ENCODE data around the gene WDR64. TPM values are rescaled to one million over a fixed set of nuclear protein-coding genes. Genes with fewer than 3 reads are reported as not detected.

WDR64 gene
- total and polyA plus RNA-seq, 2 donors = 0.04 TPM; not detected in 1

DNA sequence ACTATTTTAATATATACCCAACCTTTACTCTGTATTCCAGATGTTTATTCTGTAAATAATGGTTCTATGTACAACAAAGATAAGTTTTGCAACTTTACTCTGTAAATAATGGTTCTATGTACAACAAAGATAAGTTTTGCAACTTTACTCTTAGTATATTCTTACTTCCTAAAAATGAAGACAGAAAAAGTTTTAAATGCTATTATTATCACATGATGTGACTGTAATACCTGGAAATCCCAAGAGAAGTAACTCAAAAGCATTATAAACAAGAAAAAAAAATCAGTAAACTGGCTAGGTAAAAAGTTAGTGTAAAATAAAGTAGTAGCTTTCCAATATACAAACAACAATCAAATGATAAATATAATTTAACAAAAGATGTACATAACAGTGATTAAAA lies 177.4 kb downstream of the WDR64 start:
- DNase-seq (ENCODE audit: extremely low spot score) = no peak
- Histone ChIP-seq H3K4me3 (ENCODE audit: low read depth, low read length) (no peak overlapping the region), H3K4me1 (ENCODE audit: insufficient read depth) (no peaks in the 10 kb centered on the region), H3K27ac (ENCODE audit: low read depth) (no peak overlapping the region), H3K36me3 (ENCODE audit: insufficient read depth) (no peaks in the 10 kb centered on the region)

DNA sequence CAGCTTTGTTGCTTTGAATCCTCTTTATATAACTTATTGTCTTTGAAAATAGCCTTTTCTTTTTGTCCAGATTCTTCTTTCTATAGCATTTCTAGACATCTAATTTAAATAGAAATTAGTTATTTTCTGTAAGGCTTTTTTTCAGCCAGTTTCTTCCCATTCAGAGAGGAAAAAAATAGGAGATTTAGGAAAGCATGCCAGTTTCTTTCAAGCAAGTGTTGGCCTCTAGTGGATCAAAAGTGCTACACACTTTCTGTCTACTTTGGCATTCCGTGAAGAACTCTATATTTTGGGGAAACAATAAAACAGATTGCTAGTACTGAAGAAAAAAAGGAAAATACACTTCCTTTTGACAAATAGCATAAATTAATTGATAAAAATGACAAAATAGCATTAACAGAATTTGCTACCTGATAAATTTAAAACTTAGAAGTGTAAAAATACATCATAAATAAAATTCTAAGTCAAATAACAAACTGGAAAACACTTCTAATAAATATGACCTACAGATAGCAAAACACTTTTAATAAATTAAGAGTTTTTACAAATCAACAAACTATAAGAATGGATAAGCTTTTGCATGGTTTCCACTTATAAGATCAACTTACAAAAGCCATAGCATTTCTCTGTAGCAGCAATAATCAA lies 182.8 kb downstream of the WDR64 start:
- WGBS = 1% methylated on average over 1 of the region's 1 CpG
- Histone ChIP-seq H3K36me3 (ENCODE audit: insufficient read depth) (no peaks in the 10 kb centered on the region), H3K4me1 (ENCODE audit: insufficient read depth) (no peaks in the 10 kb centered on the region), H3K27ac (ENCODE audit: low read depth) (no peak overlapping the region), H3K4me3 (ENCODE audit: low read depth, low read length) (no peak overlapping the region)
- no peak for DNase-seq (ENCODE audit: extremely low spot score)

- no peak for DNase-seq (ENCODE audit: extremely low spot score)
- H3K4me3 ChIP-seq (ENCODE audit: low read depth, low read length) = no peak overlapping the region
- H3K36me3 ChIP-seq (ENCODE audit: insufficient read depth) = no peaks in the 10 kb centered on the region
- no peaks in the 10 kb centered on the region for H3K4me1 ChIP-seq (ENCODE audit: insufficient read depth)
- H3K27ac ChIP-seq (ENCODE audit: low read depth) = no peak overlapping the region
- WGBS = 55% methylated on average over 2 of the region's 2 CpGs
These were observed 184.9 kb downstream of the WDR64 start for GRCh38 chr1:241836941-241837340.

DNA sequence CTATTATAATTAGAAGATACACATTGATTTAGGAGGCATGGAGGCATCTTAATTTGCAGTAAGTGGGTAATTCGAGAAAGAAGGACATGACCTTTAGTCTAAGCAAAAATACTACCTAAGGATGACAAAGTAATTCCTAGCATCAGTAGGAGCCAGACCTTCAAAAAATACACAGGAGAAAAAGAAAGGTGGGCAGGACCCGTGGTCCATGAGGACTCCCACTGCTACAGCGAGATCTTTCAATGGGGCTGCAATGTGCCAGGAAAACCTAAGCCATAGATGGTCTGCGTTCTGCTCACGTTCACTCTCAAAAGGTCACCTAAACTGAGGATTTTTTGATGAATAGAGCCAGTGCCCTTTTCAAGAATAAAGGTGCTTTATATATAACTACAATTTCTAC lies 185.3 kb downstream of the WDR64 start:
- no peak for DNase-seq (ENCODE audit: extremely low spot score)
- no peaks in the 10 kb centered on the region for H3K4me1 ChIP-seq (ENCODE audit: insufficient read depth)
- no peak overlapping the region for H3K4me3 ChIP-seq (ENCODE audit: low read depth, low read length)
- no peak overlapping the region for H3K27ac ChIP-seq (ENCODE audit: low read depth)
- H3K36me3 ChIP-seq (ENCODE audit: insufficient read depth) = no peaks in the 10 kb centered on the region
- 77% methylated on average over 5 of the region's 5 CpGs for WGBS

DNA sequence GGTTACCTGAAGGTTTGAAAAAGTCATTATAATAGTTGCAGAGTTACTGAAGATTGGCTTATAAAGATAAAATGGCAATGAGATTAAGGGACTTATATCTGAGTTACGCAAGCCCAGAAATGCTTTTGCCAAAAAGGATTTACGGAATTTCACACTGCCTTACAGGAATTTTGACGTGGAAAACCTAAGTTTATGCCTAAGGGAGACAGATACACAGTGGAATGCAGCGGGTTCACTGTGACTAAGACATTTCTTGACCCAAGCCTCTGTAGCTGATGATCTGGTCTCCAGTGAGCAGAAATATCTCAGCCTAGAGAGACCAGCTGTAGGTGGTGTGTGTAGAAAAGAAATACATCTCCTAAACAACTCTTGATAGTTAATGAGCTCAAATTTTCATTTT lies 185.8 kb downstream of the WDR64 start:
- Histone ChIP-seq H3K27ac (ENCODE audit: low read depth) (no peak overlapping the region), H3K4me1 (ENCODE audit: insufficient read depth) (no peaks in the 10 kb centered on the region), H3K4me3 (ENCODE audit: low read depth, low read length) (no peak overlapping the region), H3K36me3 (ENCODE audit: insufficient read depth) (no peaks in the 10 kb centered on the region)
- 45% methylated on average over 4 of the region's 4 CpGs for WGBS
- no peak for DNase-seq (ENCODE audit: extremely low spot score)

- no peak for DNase-seq (ENCODE audit: extremely low spot score)
- Histone ChIP-seq H3K36me3 (ENCODE audit: insufficient read depth) (no peaks in the 10 kb centered on the region), H3K4me3 (ENCODE audit: low read depth, low read length) (no peak overlapping the region), H3K4me1 (ENCODE audit: insufficient read depth) (no peaks in the 10 kb centered on the region), H3K27ac (ENCODE audit: low read depth) (no peak overlapping the region)
- WGBS = 69% methylated on average over 5 of the region's 5 CpGs
These were observed 186.8 kb downstream of the WDR64 start for GRCh38 chr1:241838897-241839296.

- Histone ChIP-seq H3K4me3 (ENCODE audit: low read depth, low read length) (no peak overlapping the region), H3K4me1 (ENCODE audit: insufficient read depth) (no peaks in the 10 kb centered on the region), H3K36me3 (ENCODE audit: insufficient read depth) (no peaks in the 10 kb centered on the region), H3K27ac (ENCODE audit: low read depth) (no peak overlapping the region)
- WGBS = 90% methylated on average over 6 of the region's 6 CpGs
- no peak for DNase-seq (ENCODE audit: extremely low spot score)
These were observed 187.4 kb downstream of the WDR64 start for GRCh38 chr1:241839369-241839979.

DNA sequence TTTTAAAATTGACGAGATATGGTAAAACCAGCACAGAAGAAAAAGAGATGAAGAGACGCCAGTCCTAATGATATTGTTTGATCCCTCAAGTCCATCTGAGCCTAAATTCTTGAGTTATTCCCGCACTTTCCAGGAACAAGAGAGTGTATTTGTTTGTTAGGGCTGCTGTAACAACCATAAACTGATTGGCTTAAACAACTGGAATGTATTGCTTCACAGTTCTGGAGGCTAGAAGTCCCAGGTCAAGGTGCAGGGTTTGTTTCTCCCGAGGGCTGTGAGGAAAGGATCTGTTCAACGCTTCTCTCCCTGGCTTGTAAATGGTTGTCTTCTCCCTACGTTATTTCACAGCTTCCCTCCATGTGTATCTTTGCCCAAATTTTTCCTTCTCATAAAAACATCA lies 188.1 kb downstream of the WDR64 start:
- no peak for DNase-seq (ENCODE audit: extremely low spot score)
- Histone ChIP-seq H3K4me3 (ENCODE audit: low read depth, low read length) (no peak overlapping the region), H3K27ac (ENCODE audit: low read depth) (no peak overlapping the region), H3K4me1 (ENCODE audit: insufficient read depth) (no peaks in the 10 kb centered on the region), H3K36me3 (ENCODE audit: insufficient read depth) (no peaks in the 10 kb centered on the region)
- WGBS = 72% methylated on average over 6 of the region's 6 CpGs

- H3K27ac ChIP-seq (ENCODE audit: low read depth) = no peak overlapping the region
- no peak overlapping the region for H3K4me3 ChIP-seq (ENCODE audit: low read depth, low read length)
- 80% methylated on average over 3 of the region's 3 CpGs for WGBS
- H3K36me3 ChIP-seq (ENCODE audit: insufficient read depth) = no peaks in the 10 kb centered on the region
- no peak for DNase-seq (ENCODE audit: extremely low spot score)
- no peaks in the 10 kb centered on the region for H3K4me1 ChIP-seq (ENCODE audit: insufficient read depth)
These were observed 189.6 kb downstream of the WDR64 start for GRCh38 chr1:241841691-241842090.

- H3K4me1 ChIP-seq (ENCODE audit: insufficient read depth) = no peaks in the 10 kb centered on the region
- no peak overlapping the region for H3K27ac ChIP-seq (ENCODE audit: low read depth)
- H3K4me3 ChIP-seq (ENCODE audit: low read depth, low read length) = no peak overlapping the region
- WGBS = 80% methylated on average over 2 of the region's 2 CpGs
- no peak for DNase-seq (ENCODE audit: extremely low spot score)
- no peaks in the 10 kb centered on the region for H3K36me3 ChIP-seq (ENCODE audit: insufficient read depth)
These were observed 190.5 kb downstream of the WDR64 start for GRCh38 chr1:241842565-241842964.

- no peak for DNase-seq (ENCODE audit: extremely low spot score)
- 73% methylated on average over 6 of the region's 6 CpGs for WGBS
- no peak overlapping the region for H3K4me3 ChIP-seq (ENCODE audit: low read depth, low read length)
- H3K27ac ChIP-seq (ENCODE audit: low read depth) = no peak overlapping the region
- no peaks in the 10 kb centered on the region for H3K4me1 ChIP-seq (ENCODE audit: insufficient read depth)
- no peaks in the 10 kb centered on the region for H3K36me3 ChIP-seq (ENCODE audit: insufficient read depth)
These were observed 192.5 kb downstream of the WDR64 start for GRCh38 chr1:241844593-241844992.

DNA sequence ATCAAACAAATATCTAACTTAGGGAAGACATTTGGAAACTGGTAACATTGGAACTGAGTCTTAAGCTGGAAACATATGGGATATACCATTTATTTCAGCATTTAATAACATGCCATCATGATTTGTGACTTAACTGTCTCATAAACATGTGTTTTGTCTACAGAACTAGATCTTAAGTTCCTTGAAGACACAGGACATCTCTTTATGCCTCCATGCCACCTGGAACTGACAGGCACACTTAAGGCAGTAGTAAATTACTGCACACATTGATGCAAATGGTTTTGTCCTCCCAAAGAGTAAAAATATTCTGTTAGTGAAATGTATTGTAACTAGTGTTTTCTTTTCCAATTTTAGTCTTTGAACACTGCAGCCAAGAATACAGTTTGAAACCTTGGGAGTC lies 194.3 kb downstream of the WDR64 start:
- no peak overlapping the region for H3K4me3 ChIP-seq (ENCODE audit: low read depth, low read length)
- DNase-seq (ENCODE audit: extremely low spot score) = no peak
- H3K4me1 ChIP-seq (ENCODE audit: insufficient read depth) = no peaks in the 10 kb centered on the region
- H3K27ac ChIP-seq (ENCODE audit: low read depth) = no peak overlapping the region
- no peaks in the 10 kb centered on the region for H3K36me3 ChIP-seq (ENCODE audit: insufficient read depth)

GRCh38 chr1:241846862-241847539 lies 194.9 kb downstream of the WDR64 start:
- no peaks in the 10 kb centered on the region for H3K4me1 ChIP-seq (ENCODE audit: insufficient read depth)
- no peaks in the 10 kb centered on the region for H3K36me3 ChIP-seq (ENCODE audit: insufficient read depth)
- H3K27ac ChIP-seq (ENCODE audit: low read depth) = peak overlapping the region; percentile 97
- 78% methylated on average over 4 of the region's 4 CpGs for WGBS
- no peak for DNase-seq (ENCODE audit: extremely low spot score)
- H3K4me3 ChIP-seq (ENCODE audit: low read depth, low read length) = peak overlapping the region; percentile 63

- 9% methylated on average over 6 of the region's 6 CpGs for WGBS
- no peak for DNase-seq (ENCODE audit: extremely low spot score)
- peak overlapping the region; percentile 63 for H3K4me3 ChIP-seq (ENCODE audit: low read depth, low read length)
- H3K27ac ChIP-seq (ENCODE audit: low read depth) = peak overlapping the region; percentile 97
- H3K36me3 ChIP-seq (ENCODE audit: insufficient read depth) = no peaks in the 10 kb centered on the region
- no peaks in the 10 kb centered on the region for H3K4me1 ChIP-seq (ENCODE audit: insufficient read depth)
These were observed 195.4 kb downstream of the WDR64 start for GRCh38 chr1:241847540-241847795.
